Adipocyte (in vitro differentiated cells): Measurements from ENCODE around the gene ASPSCR1.

Experiments
- DNase-seq: peaks from one replicate; pipeline ENCODE4 v3.0.0-alpha.2; 2015; ENCODE audit warnings: low read depth
- H3K27me3 ChIP-seq: replicated peaks from 2 replicates; pipeline ENCODE4 v1.7.0; 2013; ENCODE audit warnings: mild to moderate bottlenecking, low read length, moderate library complexity; ENCODE audit not compliant: control insufficient read depth, insufficient read depth
- H3K36me3 ChIP-seq: 2 replicates; pipeline ENCODE4 v1.7.0; 2013; ENCODE audit warnings: low read length, mild to moderate bottlenecking, moderate library complexity; ENCODE audit not compliant: control insufficient read depth, insufficient read depth, severe bottlenecking
- H3K4me1 ChIP-seq: 2 replicates; pipeline ENCODE4 v1.7.0; 2013; ENCODE audit warnings: mild to moderate bottlenecking, low read length, moderate library complexity; ENCODE audit not compliant: control insufficient read depth, insufficient read depth
- H3K4me3 ChIP-seq: 2 replicates; pipeline ENCODE4 v1.7.0; 2013; ENCODE audit warnings: mild to moderate bottlenecking, low read length, moderate library complexity
- H3K9ac ChIP-seq: 2 replicates; pipeline ENCODE4 v1.7.0; 2013; ENCODE audit warnings: mild to moderate bottlenecking, low read length, moderate library complexity
- H3K9me3 ChIP-seq: 2 replicates; pipeline ENCODE4 v1.7.0; 2013; ENCODE audit warnings: mild to moderate bottlenecking, low read length, moderate library complexity; ENCODE audit not compliant: control insufficient read depth

ASPSCR1 gene

GRCh38 chr17:82055023-82055964 is 77.9 kb downstream of the ASPSCR1 start:
- Histone ChIP-seq H3K9ac (no peak overlapping the region), H3K27me3 (no peaks in the 10 kb centered on the region), H3K4me1 (peaks cover 15% of the 10 kb centered on the region), H3K9me3 (no peaks in the 10 kb centered on the region), H3K36me3 (peaks cover 63% of the 10 kb centered on the region), H3K4me3 (no peak overlapping the region)
- no peak for DNase-seq

GRCh38 chr17:82055965-82056728 is 78.7 kb downstream of the ASPSCR1 start:
- H3K36me3 ChIP-seq = peaks cover 72% of the 10 kb centered on the region
- no peaks in the 10 kb centered on the region for H3K9me3 ChIP-seq
- H3K9ac ChIP-seq = no peak overlapping the region
- peaks cover 9% of the 10 kb centered on the region for H3K4me1 ChIP-seq
- no peaks in the 10 kb centered on the region for H3K27me3 ChIP-seq
- no peak overlapping the region for H3K4me3 ChIP-seq
- no peak for DNase-seq

- no peak for DNase-seq
These were observed 79.5 kb downstream of the ASPSCR1 start for GRCh38 chr17:82056729-82057621.

DNA sequence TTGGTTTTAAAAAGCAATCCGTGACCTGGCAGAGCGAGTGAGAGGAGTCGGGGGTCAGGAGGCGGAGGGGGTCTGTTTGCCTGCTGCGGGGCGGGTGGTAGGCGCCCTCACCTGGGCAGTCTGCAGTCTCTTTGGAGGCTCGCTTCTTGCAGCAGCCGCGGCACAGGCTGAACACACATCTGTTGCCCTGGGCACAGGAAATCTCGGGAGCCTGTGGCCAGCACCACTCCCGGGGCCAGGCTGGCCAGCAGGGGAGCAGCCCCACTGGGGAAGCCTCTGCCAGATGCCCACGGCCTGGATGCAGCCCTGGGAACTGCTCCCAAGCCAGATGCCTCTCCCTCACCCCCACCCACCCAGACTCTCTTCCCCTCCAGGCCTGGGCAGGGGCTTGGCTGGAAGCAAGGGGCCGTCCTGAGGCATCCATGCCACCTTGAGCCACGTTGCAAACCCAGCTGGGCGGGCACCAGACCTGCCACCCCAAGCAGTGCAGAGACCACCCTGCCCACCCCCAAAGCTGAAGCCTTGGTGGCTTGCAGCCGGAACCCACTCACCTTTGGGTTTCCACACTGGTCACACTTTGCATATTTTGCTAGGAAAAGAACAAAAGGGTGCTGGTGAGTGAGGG is 80.9 kb downstream of the ASPSCR1 start:
- Histone ChIP-seq H3K36me3 (peaks cover 91% of the 10 kb centered on the region), H3K27me3 (no peaks in the 10 kb centered on the region), H3K9me3 (no peaks in the 10 kb centered on the region), H3K4me3 (no peak overlapping the region), H3K4me1 (peaks cover 4% of the 10 kb centered on the region), H3K9ac (no peak overlapping the region)
- DNase-seq = no peak

More at GRCh38 chr17:82056729-82057621, 79.5 kb downstream of the ASPSCR1 start:
- Histone ChIP-seq H3K36me3 (peaks cover 78% of the 10 kb centered on the region), H3K4me1 (peaks cover 9% of the 10 kb centered on the region), H3K9ac (no peak overlapping the region), H3K27me3 (no peaks in the 10 kb centered on the region), H3K4me3 (no peak overlapping the region), H3K9me3 (no peaks in the 10 kb centered on the region)

GRCh38 chr17:82058855-82059249 is 81.4 kb downstream of the ASPSCR1 start:
- no peak for DNase-seq
- Histone ChIP-seq H3K27me3 (no peaks in the 10 kb centered on the region), H3K4me1 (peaks cover 5% of the 10 kb centered on the region), H3K4me3 (no peak overlapping the region), H3K36me3 (peaks cover 93% of the 10 kb centered on the region), H3K9ac (no peak overlapping the region), H3K9me3 (no peaks in the 10 kb centered on the region)

- no peaks in the 10 kb centered on the region for H3K9me3 ChIP-seq
- H3K4me3 ChIP-seq = no peak overlapping the region
- H3K36me3 ChIP-seq = peaks cover 87% of the 10 kb centered on the region
- H3K27me3 ChIP-seq = no peaks in the 10 kb centered on the region
- DNase-seq = no peak
- peaks cover 10% of the 10 kb centered on the region for H3K4me1 ChIP-seq
- H3K9ac ChIP-seq = no peak overlapping the region
These were observed 82.0 kb downstream of the ASPSCR1 start for GRCh38 chr17:82059272-82060000.

- Histone ChIP-seq H3K9ac (no peak overlapping the region), H3K27me3 (no peaks in the 10 kb centered on the region), H3K36me3 (peaks cover 81% of the 10 kb centered on the region), H3K9me3 (no peaks in the 10 kb centered on the region), H3K4me3 (no peak overlapping the region), H3K4me1 (peaks cover 14% of the 10 kb centered on the region)
- DNase-seq = no peak
These were observed 82.6 kb downstream of the ASPSCR1 start for GRCh38 chr17:82060001-82060380.

GRCh38 chr17:82060614-82061013 is 83.2 kb downstream of the ASPSCR1 start:
- no peak overlapping the region for H3K4me3 ChIP-seq
- H3K27me3 ChIP-seq = no peaks in the 10 kb centered on the region
- peaks cover 77% of the 10 kb centered on the region for H3K36me3 ChIP-seq
- no peak overlapping the region for H3K9ac ChIP-seq
- no peak for DNase-seq
- H3K4me1 ChIP-seq = peaks cover 14% of the 10 kb centered on the region
- H3K9me3 ChIP-seq = no peaks in the 10 kb centered on the region

DNA sequence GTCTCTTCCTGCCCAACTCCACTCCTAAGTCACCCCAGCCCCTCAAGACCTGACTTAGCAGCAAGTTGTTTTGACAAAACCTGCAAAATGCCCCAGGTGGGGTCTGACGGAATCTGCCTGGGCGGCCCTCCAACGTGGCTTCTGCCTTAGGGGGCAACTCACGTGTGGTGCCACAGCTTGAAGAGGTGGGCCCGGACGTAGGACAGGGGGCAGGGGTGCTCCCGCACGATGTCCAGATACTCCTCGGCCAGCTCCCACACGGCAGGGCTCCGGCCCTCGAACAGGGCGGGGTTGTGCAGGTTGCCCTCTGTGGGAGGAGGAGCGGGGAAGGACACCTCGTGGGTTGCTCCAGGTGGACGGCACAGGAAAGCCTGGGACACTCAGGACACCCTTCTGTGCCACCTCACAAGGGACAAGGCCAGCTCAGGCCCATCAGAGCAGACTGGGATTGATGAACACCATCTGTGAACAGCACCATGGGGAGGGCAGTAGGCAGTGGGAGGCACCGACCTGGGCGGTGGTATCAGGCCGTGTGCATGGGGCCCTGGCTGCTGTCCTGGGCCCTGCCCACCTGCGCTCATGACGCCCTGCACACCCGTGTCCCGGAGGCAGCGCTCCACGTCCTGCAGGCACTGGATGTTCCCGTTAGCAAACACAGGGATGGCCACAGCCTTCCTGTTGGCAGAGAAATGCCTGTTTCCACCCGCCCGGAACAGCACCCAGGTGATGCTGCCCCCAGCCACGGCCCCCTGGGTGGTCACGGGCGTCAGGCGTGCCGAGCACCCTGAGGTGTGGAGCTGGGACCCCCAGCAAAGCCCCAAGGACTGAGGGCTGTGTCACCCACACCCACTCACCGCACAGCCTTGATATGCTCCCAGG is 83.9 kb downstream of the ASPSCR1 start:
- DNase-seq = no peak
- H3K9me3 ChIP-seq = no peaks in the 10 kb centered on the region
- H3K9ac ChIP-seq = no peak overlapping the region
- H3K27me3 ChIP-seq = no peaks in the 10 kb centered on the region
- peaks cover 20% of the 10 kb centered on the region for H3K4me1 ChIP-seq
- peaks cover 70% of the 10 kb centered on the region for H3K36me3 ChIP-seq
- no peak overlapping the region for H3K4me3 ChIP-seq
